HG03558 (cell line): ENCODE results near the gene TMEM52B.

Source experiments
- ATAC-seq: cut with Tn5 transposase; IDR thresholded peaks from one replicate; pipeline ENCODE4 v1.9.1; 2021; ENCODE audit warnings: moderate number of reproducible peaks; ENCODE audit not compliant: unreplicated experiment; ENCODE audit errors: extremely low read depth

Gene TMEM52B

DNA sequence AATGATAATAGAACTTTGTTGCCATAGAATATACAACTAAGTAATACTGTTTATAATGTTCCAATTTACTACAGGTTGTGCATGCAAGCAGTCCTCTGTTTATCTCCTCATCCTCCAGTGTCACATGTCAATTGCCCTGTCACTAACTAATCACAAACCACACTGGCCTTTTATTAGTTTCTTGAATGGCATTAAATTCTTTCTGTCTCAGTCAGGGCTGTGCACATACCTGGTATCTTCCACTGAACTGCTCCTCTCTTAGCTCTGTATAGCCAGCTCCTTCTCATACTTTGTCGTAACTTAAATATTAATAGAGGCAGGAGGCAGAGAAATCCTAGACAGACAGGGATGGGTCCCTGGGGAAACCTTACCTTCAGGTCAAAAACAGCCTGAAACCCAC, 57.9 kb downstream of the TMEM52B start:
- no peak for ATAC-seq

DNA sequence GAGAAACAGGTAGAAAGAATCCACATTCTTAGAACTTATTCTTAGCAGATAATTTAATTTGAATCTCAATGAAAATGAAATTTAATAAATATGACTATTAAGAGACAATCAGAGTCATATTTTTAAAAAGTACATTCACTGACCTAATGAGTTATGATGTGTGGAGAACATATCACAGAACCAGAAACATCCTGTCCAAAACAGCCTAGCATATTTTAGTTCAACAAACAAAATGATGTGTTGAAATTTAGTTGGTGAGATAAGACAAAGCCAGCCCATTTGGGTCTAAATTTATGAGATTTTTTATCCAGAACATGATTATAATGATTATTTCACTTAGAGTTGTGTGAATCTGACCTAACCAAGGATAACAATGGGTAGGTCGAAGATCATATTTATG, 59.7 kb downstream of the TMEM52B start:
- no peak for ATAC-seq

DNA sequence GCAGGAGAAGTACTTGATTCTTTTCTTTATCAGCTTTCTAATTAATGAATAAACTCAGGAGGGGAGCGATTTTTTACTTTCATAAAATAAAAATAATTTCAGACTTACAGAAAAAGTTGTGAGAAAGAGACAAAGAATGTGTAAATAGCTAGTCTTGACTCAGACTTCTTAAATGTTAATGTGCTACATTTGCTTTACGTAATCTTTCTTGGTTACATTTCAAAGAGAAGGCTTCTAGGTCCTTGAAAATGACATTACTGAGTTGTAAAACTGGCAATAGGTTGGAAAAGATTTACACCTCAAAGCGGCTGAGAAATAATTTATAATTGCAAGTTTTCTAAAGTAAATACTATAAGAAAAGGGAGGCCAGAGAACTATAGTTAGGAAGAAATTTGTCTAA, 62.5 kb downstream of the TMEM52B start:
- ATAC-seq, result no peak
